Fibroblast of skin of right biceps (primary cell): ENCODE data around the gene C4orf50.

Source experiments
- DNase-seq: peaks from one replicate; pipeline ENCODE4 v3.0.0-alpha.2; 2013

Gene C4orf50

DNA sequence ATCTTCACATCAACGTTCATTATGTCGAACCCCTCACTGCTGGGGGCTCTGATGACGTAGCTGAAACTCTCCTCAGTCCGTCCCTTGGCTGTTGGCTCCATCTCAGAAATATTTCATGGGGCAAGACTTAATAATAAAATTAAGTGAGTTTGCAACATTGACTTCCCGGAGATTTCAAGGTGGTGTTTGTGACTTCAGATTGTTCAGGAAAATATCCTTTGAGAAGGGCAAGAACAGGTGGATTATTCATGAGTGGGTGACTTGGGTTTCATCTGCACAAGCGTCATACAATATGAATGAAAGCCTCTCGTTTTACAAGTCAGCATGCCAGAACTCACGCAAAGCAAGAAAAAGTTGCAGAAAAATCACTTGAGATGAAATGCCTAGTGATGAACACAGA is at the start of gene C4orf50:
C4orf50 (minus strand) TSS at position 101 of the 400 bp plus-strand sequence.
- DNase-seq, result no peak

DNA sequence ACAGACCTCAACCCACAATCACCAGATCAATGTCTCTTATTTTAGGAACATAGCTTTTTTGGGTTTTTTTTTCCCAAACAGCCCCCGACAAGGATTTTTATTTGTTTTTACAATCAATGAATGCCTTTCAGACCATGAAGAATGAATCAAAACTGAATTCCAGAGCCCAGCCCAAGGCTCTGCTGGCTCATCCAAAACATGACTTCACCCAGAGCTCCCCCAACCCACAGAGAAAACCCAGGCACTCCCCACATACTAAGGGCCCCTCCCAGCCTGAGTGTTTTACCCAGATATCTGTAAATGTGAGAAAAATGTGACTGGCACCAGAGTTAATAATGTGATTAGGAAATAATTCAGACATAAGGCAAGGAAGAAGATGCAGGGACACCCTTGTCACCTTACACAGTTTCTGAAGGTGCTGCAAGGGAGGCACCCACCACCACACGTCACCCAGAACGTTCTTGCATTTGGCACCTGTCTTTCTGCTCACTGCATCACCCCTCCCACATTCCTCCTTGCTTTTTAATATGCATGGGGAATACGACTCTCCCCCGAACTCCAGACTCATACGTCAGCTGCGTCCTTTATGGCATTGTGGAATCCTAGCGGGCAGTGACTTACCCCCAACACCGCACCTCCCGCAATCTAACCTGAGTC is 47.8 kb upstream of the C4orf50 start:
- DNase-seq, result no peak

DNA sequence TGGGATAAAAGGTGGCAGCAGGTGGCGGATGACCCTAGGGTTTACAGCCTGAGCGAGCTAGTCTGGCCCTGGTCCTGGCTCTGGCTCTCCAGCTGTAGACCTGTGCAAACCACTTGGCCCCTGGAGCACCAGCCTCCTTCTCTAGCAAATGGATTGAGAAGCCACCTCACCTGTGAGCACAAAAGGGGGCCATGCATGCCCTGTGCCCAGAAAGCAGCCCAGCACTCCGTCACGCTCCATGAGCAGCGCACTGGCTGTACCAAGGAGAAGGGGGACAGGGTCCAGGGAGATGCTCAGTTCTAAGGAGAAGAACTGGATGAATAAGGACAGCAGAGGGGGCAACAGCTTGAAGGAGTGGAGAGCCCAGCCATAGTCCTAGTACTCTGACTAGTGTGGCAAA is 46.9 kb upstream of the C4orf50 start:
- no peak for DNase-seq

DNA sequence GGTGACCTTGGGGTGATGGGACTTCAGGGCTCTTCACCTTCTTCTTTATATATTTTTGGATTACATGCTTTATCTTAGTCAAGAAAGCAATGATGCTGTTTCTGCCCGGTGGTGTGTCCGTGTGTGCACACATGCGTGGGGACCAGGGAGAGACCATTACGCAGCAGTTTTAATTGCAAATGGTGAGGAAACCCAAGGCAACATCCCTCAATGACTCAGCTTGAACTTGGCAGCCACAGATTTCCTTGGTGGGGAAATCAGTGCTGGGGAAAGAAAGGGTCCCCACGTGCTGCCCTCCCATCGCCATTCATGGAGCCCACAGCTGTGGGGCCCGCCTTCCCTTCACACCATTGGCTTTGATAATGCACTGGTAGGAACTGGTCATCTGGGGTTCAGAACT is 46.2 kb upstream of the C4orf50 start:
- no peak for DNase-seq

DNA sequence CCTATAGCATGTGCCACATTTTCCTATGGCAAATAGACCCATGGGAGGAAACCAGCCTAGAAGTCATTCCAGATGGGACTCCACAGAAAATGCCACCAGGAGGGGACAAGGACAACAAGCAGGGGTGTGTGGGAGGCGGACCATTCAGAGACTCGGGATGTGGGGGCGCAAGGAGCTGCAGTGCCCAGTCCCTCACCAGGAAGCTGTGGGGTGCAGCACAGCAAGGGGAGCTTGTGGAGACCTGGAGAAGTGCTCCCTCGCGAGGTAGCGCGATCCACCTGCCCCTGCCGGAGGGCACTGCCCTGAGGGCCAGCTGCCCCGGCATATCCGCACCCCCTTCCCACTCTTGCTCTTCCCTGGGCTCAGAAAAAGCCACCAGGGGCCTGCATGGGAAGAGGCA is 45.5 kb upstream of the C4orf50 start:
- no peak for DNase-seq

DNA sequence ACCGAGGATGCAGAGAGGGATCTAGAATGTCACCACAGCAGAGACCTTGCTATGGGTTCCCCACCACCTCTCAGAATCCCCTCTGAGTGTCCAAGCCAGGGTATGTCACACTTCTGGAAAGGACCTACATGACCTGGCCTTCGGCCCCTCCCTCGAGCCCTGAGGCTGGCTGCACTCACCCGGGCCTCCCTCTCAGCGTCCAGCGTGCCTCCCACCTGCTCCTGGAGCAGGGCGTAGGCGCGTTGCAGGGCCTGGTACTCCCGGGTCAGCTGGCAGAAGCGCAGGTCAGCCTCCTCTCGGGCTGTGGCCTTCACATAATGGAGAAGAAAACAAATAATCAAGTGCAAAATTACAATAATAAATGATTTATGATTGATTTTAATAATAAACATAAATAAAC is 43.9 kb upstream of the C4orf50 start:
- no peak for DNase-seq

DNA sequence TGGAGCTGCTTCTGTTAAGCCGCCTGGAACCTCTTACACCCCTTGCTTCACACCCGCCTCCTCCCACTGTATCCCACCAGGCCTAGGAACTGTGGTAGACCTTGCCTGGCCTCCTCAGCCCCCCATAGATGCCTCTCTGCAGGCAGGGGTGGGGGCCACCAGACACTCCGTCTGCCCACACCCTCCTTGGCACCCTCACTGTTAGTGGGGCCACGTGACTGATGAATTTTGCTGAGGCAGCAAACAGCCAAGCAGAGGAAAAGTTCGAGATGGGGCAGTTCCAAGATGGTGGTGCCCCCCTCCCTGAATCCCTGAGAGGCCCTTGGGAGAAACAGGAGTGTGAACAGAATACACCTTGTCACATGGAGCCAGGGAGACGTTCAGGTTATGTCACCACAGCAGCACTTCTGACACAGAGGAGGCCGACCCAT is 41.2 kb upstream of the C4orf50 start:
- DNase-seq, result no peak

DNA sequence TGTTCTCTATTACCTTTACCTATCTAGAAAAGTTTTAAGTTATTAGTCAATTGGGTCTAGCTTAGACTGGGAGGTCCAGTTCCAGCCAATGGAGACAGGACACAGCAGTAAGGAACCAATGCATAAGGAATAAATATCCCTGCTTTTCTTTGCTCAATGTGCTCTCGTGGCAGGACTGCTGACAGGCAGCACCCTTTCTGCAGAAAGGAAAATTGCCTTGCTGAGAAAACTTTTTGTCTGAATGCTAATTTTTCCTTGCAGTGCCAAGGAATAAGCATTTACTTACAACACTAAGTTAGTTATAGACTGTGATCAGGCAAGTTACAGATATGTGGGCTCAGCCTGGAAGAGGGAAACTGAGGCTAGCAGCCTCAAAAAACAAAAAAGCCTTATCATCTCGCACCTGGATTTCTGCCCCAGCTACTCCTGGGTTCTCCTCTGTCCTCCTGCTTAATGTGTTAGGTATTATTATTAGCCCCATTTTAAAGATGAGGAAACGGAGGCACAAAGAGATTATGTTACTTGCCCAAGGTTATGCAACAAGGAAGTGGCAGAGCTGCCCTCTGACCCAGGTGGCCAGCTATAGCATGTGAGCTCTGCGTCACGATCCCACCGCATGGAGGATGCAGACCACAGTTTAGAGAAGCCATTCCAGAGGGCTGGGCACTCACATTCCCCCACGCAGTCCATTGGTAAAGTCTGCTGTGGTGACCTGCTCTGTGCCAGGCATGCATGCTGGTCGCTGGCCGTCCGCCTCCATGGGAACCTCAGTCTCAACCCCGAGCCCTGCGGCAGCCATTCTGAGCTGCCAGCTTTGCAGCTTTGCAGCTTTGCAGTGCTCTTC is 40.5 kb upstream of the C4orf50 start:
- DNase-seq, result no peak

DNA sequence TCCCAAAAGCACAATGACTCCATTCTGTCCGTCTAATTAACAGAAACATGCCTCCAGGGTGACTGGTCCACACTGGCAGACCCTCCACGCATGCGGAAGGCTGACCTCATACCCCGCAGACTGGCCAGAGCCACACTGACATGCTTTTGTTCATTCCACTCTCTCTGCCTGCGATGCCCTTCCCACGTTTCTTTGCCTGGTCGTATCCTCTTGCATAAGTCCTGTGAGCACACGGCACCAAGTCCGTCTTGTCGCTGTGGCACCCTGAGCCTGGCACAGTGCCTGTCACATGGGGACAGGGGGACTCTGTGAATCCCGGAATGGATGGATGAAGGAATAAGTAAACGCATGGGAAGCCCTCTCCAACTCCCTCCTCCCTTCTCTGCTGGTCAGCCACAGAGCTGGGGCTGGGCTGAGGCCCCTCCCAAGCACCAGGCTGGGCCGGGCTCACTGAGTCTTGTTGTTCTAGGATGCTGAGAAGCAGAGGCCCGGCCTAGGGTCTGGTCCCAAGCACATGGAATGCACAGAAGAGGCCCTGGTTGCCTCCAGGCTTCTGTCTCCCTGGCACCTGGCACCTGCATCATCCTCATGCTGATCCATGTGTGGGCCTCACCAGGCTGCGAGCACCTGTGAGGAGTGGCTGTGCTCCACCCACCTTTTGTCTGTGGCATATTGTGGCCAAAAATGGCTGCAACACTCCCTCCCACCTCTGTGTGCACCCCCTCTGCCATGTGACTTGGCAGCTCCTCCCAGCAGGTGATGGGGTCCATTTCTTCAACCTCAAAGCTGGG is 38.9 kb upstream of the C4orf50 start:
- no peak for DNase-seq

DNA sequence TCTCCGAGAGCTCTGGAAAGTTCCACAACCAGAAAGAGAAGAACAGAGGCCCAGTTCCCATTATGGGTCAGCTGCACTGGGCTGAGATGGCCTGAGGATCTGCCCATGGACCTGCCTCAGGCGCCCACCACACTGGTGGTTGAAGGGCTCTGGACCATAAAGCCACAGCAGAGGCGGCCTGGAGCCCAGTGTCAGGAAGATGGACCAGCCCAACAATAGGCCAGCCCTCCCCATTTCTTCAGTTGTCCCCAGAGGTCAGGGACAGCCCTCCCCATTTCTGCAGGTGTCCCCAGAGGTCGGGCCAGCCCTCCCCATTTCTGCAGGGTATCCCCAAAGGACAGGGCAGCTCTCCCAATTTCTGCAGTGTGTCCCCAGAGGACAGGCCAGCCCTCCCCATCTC is 37.2 kb upstream of the C4orf50 start:
- DNase-seq, result no peak

DNA sequence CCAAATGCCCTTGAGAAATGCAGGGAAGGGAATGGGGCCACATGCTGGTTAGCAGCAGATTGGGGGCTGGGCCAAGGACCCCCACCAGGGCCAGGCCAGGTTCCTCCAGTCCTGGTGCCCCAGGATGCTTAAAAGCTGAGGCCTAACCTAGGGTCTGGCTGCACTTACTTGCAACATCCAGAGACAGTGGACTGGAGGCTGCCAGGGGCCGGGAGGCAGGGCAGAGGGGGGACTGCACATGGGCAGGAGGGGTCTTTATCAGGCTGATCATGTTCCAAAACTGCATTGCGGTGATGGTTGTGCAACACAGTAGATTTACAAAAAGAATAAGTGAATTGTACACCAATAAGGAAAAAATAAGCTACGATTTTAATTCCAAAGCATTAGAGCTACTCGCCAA is 36.8 kb upstream of the C4orf50 start:
- no peak for DNase-seq

DNA sequence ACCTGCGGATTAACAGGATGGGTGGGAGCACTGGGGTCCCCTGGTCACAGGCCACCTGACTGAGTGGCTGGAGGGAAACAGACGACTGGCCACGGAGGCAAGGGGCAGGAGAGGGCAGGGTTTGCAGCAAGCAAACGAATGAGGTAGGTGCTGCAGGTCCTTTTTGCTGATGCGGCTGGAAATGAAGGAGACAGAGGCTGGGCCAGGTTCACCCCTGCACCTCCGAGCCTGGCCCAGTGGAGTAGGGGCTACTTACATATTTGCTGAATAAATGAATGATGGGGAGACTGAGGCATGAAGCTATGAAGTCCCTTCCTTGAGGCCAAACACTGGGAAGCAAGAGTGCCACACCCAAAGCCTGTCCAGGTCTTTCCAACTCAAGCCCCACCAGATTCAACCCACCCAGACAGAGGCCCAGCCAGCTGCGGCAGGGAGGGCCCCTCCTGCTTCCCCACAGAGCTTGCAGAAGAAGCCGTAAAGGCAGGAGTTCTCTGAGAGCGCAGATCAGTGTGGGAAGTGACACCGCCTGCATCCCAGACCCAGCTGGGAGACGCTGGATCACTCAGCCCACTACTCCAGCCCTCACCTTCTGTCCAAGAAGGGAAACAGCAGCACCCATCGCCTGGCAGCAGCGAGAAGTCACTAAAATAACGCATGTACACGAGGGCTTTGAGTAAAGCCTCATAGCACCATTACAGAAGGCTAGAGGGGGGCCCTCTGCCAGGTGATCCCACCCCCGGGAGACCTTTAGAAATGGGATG is 36.1 kb upstream of the C4orf50 start:
- no peak for DNase-seq

DNA sequence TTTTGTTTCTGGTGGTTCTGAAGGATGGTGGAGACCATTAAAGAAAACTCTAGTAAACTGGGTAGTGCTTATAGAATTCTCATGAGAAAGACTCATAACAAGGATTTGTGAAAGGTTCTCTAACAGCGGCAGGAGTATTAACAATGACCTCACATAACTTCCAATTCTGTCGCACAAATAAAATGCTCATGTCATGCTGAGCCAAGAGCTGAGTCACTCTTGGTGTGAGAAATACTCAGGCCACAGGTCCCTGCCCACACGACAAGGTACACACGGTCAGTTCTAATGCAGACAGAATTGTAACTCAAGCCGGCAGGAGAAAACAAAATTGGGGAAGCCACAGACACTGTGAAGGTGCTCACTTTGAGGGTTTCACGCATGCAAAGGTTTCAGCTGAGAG is 34.4 kb upstream of the C4orf50 start:
- no peak for DNase-seq

DNA sequence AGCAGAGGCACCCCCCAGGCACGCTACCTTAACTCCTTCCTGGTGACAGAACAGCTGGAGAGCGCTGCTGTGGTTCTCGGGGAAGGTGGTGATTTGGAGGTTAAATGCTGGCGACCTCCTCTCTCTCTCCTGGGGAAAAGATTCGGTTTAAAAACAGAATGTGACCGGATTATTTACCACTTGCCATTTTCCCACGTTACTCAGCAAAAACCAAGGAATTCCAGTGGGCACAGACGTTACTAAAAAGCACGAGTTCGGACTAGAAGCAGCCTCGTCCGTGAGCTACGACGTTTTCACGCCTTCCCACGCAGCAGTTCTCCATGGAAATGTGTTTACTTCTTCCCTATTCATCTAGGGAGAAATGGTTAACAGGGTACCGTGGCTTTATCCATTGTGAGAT is 32.3 kb upstream of the C4orf50 start:
- DNase-seq, result no peak

DNA sequence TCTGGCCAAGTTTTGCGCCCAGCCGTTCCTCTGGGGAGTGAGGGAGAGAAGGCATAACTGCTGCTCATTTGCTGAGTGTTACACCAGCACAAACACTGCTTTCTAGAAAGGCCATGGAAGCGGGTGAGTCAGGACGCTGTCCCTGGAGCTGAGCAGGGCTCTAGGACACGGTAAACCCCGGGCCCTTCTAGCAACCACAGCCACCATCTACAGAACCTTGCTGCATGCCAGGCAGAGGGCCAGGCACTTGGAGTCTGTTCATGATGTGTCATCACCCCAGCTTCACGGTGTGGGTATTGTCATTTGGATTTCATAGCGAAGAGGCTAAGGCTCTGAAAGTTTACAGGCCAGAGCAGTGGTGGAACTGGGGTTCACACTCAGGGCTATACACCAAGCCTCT is 31.8 kb upstream of the C4orf50 start:
- no peak for DNase-seq

DNA sequence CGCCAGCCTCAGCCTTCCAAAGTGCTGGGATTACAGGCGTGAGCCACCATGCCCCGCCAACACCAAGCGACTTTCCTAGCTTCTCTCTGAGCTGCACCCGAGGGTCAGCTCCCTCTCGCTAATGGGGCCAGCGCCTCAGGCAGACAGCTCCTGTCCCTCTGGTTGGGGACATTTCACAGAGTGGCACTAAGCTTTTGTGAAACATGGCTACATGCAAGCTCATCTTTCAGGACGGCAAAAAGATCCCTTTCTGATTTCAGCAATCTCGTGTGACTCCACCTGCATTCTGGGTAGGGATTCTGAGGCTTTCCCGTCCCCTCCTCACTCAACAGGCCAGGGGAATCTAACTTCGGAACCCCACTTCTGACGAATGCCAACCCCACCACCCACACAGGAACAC is 31.0 kb upstream of the C4orf50 start:
- no peak for DNase-seq

DNA sequence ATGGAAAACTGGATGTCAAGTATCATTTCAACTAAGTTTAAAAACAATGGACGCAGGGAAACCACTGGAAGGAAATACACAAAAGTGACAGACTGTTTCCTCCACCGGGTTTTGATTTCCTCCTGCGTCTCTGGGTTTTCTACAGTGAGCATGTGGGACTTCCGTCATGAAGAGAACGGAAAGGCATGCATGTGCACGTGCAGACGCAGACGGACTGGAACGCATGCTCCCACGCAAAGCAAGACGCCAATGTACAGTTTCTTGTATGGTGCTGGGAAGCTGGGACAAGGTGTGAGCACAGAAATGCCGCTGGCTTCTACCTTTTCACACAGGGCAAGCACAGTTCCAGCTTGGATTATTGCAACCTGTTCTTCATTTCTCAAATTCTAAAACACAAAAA is 30.3 kb upstream of the C4orf50 start:
- no peak for DNase-seq

DNA sequence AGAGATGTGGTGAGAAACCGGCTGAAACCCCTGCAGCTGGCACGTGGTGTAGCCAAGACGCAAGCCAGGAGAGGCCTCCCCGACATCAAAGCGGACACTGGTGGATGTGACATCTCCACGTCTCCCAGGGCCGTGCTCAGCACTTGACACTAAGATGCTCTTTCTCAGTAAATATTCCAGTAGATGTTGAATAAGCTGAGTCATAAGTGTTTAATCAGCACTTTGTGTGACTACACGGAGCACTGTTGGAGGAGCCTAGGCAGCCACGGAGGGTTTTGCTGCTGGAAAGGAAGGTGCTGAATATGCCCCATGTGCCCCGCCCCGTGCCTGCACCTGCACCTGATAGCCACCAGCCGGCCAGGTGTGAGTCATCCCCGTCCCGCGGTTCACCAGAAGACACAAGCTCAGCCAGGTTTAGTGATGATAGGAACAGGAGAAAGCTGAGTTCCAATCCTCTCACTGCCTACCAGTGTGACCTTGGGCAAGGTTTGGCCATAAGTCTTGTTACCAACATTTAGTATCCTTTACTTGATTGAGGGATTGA is 29.0 kb upstream of the C4orf50 start:
- no peak for DNase-seq

DNA sequence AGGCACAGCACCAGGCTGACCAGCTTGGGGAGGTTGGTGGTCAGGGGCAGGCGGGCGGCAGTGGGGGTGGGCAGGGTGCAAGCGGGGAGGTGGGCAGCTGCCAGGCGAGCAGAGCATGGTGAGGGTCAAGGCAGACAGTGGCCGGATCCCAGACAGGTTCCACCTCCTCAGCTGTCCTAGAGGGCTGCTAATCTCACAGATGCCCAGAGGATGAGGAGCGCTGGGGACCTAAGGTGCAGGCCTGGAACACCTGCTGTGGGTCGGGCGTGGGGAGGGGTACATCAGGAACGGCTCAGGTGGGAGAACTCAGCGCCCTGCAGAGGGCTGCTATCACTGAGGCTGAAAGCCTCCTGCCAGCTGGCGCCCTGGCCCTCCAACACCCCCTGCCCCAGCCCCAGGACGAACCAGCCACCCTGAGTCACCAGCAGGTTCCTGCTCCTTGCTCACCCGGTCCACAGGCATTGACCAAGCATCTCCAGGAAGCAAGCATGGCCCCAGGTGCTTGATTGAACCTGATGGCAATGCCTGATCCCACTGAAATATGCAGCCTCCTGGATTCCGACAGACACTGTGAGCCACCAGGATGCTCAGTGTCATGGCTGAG is 28.4 kb upstream of the C4orf50 start:
- DNase-seq, result no peak

DNA sequence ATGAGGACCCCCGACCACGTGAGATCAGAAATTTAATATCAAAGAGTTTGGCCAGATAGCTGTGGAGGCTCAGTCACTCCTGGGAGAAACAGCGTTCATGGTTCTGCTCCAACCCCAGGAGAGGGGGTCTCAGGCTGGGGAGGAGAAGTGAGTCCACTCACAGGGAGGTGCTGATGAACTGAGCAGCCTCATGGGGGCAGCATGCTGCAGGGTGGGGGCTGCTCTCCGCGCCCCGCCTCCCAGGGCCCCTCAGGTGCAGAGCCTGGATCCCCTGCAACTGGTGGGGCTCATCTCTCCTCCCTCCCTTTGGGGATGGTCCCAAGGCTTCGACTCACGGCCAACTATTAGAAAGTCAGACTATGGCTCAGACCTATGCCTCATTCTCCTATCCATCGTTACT is 26.6 kb upstream of the C4orf50 start:
- DNase-seq, result no peak

DNA sequence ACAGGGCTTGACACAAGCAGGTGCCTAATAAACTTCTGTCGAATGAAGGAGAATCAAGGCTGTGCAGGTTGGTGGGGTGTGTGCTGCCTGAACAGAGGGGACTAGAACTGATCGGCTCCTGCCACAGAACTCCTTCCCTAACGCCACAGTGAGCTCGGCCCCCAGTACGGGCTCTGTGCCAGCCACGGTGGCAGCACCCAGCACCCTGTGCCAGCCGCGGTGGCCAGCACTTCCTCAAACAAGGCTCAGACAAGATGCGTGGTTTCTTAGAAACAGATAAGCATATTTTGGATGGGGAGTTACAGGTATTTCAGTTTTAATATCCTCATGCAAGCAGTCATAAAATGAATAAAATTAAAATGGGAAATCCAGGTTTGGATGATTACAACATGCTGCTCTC is 26.0 kb upstream of the C4orf50 start:
- DNase-seq, result no peak

DNA sequence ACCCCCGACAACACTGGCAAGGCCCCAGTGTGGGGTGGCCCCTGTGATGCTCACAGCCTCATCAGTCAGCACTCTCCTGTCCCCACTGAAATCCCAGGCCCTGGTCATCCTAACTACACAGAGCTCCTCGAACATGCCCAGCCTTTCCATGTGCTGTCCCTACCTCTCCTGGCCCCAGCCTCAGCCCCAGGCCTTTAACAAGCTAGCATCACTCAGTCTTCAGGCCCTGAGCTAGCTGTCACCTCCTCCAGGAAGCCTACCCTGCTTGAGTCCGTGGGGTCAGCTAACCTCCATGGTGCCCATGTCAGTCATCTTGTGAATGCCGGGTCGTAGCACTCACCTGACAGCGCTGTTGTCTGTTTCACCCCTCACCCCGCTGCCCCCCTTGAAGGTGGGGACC is 25.6 kb upstream of the C4orf50 start:
- no peak for DNase-seq
